SH-SY5Y (cell line): ENCODE data around the gene IMMP2L.

Experiments
- GATA2 ChIP-seq: IDR thresholded peaks from 2 replicates; pipeline ENCODE4 v1.6.1; 2011; ENCODE audit warnings: mild to moderate bottlenecking, low read depth, low read length
- GATA3 ChIP-seq: IDR thresholded peaks from 2 replicates; pipeline ENCODE4 v1.6.1; 2011; ENCODE audit warnings: low read depth, mild to moderate bottlenecking, low read length, moderate library complexity

The IMMP2L gene

GRCh38 chr7:110830778-110831177 is 731.5 kb downstream of the IMMP2L start:
- TF ChIP-seq GATA2 (no peak), GATA3 (no peak)

GRCh38 chr7:110827936-110828335 is 734.4 kb downstream of the IMMP2L start:
- TF ChIP-seq GATA3 = no peak
- TF ChIP-seq GATA2 = no peak

GRCh38 chr7:110827287-110827855 is 734.9 kb downstream of the IMMP2L start:
- TF ChIP-seq GATA3 (no peak), GATA2 (no peak)

- TF ChIP-seq GATA3 (no peak), GATA2 (no peak)
Observed at GRCh38 chr7:110813986-110814385, 748.3 kb downstream of the IMMP2L start.

- no peak for TF ChIP-seq GATA3
- no peak for TF ChIP-seq GATA2
Observed at GRCh38 chr7:110809832-110810231, 752.5 kb downstream of the IMMP2L start.

- no peak for TF ChIP-seq GATA3
- TF ChIP-seq GATA2 = no peak
Observed at GRCh38 chr7:110808361-110808760, 753.9 kb downstream of the IMMP2L start.

GRCh38 chr7:110804501-110804900 is 757.8 kb downstream of the IMMP2L start:
- TF ChIP-seq GATA3 = no peak
- TF ChIP-seq GATA2 = no peak

- no peak for TF ChIP-seq GATA2
- TF ChIP-seq GATA3 = no peak
Observed at GRCh38 chr7:110803602-110804143, 758.6 kb downstream of the IMMP2L start.

GRCh38 chr7:110801502-110801901 is 760.8 kb downstream of the IMMP2L start:
- TF ChIP-seq GATA3 (no peak), GATA2 (no peak)

GRCh38 chr7:110800984-110801383 is 761.3 kb downstream of the IMMP2L start:
- TF ChIP-seq GATA2 (no peak), GATA3 (no peak)

GRCh38 chr7:110797656-110798055 is 764.6 kb downstream of the IMMP2L start:
- TF ChIP-seq GATA3 (no peak), GATA2 (no peak)

- TF ChIP-seq GATA3 = no peak
- no peak for TF ChIP-seq GATA2
Observed at GRCh38 chr7:110790992-110791391, 771.3 kb downstream of the IMMP2L start.

- TF ChIP-seq GATA3 (no peak), GATA2 (no peak)
Observed at GRCh38 chr7:110786328-110786965, 775.8 kb downstream of the IMMP2L start.

GRCh38 chr7:110784749-110785148 is 777.5 kb downstream of the IMMP2L start:
- no peak for TF ChIP-seq GATA3
- no peak for TF ChIP-seq GATA2

GRCh38 chr7:110780712-110781111 is 781.6 kb downstream of the IMMP2L start:
- TF ChIP-seq GATA2 = no peak
- no peak for TF ChIP-seq GATA3
